ENCODE data around the gene KRTAP29-1.

- TF ChIP-seq CHD4 (IDR thresholded peaks at IDR 0.05; ENCODE audit: borderline replicate concordance) = no peak
- TF ChIP-seq, protein P1, sequence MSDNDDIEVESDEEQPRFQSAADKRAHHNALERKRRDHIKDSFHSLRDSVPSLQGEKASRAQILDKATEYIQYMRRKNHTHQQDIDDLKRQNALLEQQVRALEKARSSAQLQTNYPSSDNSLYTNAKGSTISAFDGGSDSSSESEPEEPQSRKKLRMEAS (IDR thresholded peaks at IDR 0.05) = no peak
- TF ChIP-seq, protein P2, sequence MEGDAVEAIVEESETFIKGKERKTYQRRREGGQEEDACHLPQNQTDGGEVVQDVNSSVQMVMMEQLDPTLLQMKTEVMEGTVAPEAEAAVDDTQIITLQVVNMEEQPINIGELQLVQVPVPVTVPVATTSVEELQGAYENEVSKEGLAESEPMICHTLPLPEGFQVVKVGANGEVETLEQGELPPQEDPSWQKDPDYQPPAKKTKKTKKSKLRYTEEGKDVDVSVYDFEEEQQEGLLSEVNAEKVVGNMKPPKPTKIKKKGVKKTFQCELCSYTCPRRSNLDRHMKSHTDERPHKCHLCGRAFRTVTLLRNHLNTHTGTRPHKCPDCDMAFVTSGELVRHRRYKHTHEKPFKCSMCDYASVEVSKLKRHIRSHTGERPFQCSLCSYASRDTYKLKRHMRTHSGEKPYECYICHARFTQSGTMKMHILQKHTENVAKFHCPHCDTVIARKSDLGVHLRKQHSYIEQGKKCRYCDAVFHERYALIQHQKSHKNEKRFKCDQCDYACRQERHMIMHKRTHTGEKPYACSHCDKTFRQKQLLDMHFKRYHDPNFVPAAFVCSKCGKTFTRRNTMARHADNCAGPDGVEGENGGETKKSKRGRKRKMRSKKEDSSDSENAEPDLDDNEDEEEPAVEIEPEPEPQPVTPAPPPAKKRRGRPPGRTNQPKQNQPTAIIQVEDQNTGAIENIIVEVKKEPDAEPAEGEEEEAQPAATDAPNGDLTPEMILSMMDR (IDR thresholded peaks at IDR 0.05) = no peak
- no peak for TF ChIP-seq RCOR1 (IDR thresholded peaks at IDR 0.05; ENCODE audit: low read depth, low read length)
- no peak for TF ChIP-seq GATA3 (IDR thresholded peaks at IDR 0.05; ENCODE audit: borderline replicate concordance)
- TF ChIP-seq RAD21 (conservative IDR thresholded peaks at IDR 0.05 in 1 of 2, IDR thresholded peaks at IDR 0.05 in 1 of 2) = no peak
- no peak for TF ChIP-seq RFX5 (IDR thresholded peaks at IDR 0.05)
- no peak for TF ChIP-seq RNF2 (IDR thresholded peaks at IDR 0.05; ENCODE audit: borderline replicate concordance, low read depth)
These were observed 20.5 kb upstream of the KRTAP29-1 start for GRCh38 chr17:41322903-41323895.

All from A549 (cell line).